ENCODE results near the gene FBXO15. TPM values are rescaled to one million over a fixed set of nuclear protein-coding genes. Genes with fewer than 3 reads are reported as not detected.
A peak's percentile ranks its signal among the peaks of the same experiment; 100 is the strongest.

The FBXO15 gene
- total and polyA plus RNA-seq, 2 of the 13 experiments (the other 11 are each of a cell fraction or from before 2014, with no cell fraction given), result 0.09 to 0.12 TPM

DNA sequence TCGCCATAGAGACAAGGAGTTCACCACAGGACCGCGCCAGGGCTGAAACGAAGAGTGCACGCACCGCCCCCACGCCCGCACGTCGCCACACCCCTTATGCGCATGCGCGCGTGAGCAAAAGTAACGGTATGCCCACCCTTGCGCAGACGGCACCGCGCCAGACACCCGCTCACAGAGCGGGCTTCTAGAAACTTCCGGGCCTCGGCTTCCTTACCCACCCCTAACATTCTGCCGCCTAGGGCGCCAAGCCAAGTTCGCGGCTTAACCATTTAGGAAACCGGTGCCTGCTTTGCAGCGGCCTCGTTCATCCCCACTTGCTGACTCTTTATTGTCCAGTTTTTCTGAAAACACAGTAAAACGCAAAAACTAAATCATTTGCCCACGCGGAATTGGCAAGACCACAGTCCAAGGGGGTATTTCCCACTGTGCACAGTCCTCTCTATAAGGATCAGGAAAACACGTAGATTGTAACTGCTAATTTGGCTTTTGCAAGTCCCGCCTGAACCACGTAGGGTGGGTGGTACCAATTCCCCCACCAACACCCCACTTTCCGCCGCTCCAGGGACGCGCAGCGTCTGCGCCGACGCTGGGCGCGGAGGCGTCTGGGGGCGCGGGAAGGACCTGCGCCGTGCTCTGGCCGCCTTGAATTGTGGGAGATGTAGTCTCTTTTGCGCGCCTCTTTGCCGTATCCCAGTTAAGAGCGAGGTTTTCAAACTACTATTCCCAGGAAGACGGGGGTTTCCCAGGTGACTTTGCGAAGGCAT is at the start of gene FBXO15, which contains the start of gene TIMM21 (continued):
- TF ChIP-seq ZNF841 (CRISPR knock-in tag; IDR thresholded peaks at IDR 0.05; ENCODE audit: borderline replicate concordance), result no peak
- TF ChIP-seq, protein P1, sequence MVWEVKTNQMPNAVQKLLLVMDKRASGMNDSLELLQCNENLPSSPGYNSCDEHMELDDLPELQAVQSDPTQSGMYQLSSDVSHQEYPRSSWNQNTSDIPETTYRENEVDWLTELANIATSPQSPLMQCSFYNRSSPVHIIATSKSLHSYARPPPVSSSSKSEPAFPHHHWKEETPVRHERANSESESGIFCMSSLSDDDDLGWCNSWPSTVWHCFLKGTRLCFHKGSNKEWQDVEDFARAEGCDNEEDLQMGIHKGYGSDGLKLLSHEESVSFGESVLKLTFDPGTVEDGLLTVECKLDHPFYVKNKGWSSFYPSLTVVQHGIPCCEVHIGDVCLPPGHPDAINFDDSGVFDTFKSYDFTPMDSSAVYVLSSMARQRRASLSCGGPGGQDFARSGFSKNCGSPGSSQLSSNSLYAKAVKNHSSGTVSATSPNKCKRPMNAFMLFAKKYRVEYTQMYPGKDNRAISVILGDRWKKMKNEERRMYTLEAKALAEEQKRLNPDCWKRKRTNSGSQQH (CRISPR knock-in tag; IDR thresholded peaks at IDR 0.05; ENCODE audit: low read depth), result peak; percentile 60; the same call in 1 of the 2 replicates
- 0 out of 2 replicates have a peak, but pooled peaks have one; percentile 68 for TF ChIP-seq SIN3A (IDR thresholded peaks at IDR 0.05; ENCODE audit: borderline replicate concordance, low read depth, low read length)
- no peak; the same call in 1 of the 2 replicates for TF ChIP-seq DPF2 (CRISPR knock-in tag; IDR thresholded peaks at IDR 0.05; ENCODE audit: borderline replicate concordance, low read depth)
- peak; percentile 97 for TF ChIP-seq CREM (IDR thresholded peaks at IDR 0.05)
- TF ChIP-seq CREM (CRISPR knock-in tag; IDR thresholded peaks at IDR 0.05), result 0 out of 2 replicates have a peak, but pooled peaks have one; percentile 26
- 0 out of 2 replicates have a peak, but pooled peaks have one; percentile 58 for TF ChIP-seq ZMYM4 (CRISPR knock-in tag; IDR thresholded peaks at IDR 0.05)
- TF ChIP-seq PHF8 (CRISPR knock-in tag; IDR thresholded peaks at IDR 0.05), result peak; percentile 69
- TF ChIP-seq CC2D1A (CRISPR knock-in tag; IDR thresholded peaks at IDR 0.05), result 0 out of 2 replicates have a peak, but pooled peaks have one; percentile 18
- 0 out of 2 replicates have a peak, but pooled peaks have one; percentile 22 for TF ChIP-seq CBX5 (CRISPR knock-in tag; IDR thresholded peaks at IDR 0.05; ENCODE audit: borderline replicate concordance)
- TF ChIP-seq ZBTB7B (CRISPR knock-in tag; IDR thresholded peaks at IDR 0.05), result peak; percentile 46
- no peak for TF ChIP-seq ZNF615 (CRISPR knock-in tag; IDR thresholded peaks at IDR 0.05; ENCODE audit: borderline replicate concordance)
- TF ChIP-seq TBL1XR1 (IDR thresholded peaks at IDR 0.05; ENCODE audit: borderline replicate concordance, low read length, partially characterized antibody), result peak; percentile 71
- peak; percentile 11; the same call in 1 of the 2 replicates for TF ChIP-seq HNF4A (CRISPR knock-in tag; IDR thresholded peaks at IDR 0.05)
- TF ChIP-seq ELF1 (CRISPR knock-in tag; IDR thresholded peaks at IDR 0.05), result peak; percentile 16; the same call in 1 of the 2 replicates
- TF ChIP-seq SIN3B (IDR thresholded peaks at IDR 0.05; ENCODE audit: low read length), result peak; percentile 81
- TF ChIP-seq ELF3 (CRISPR knock-in tag; IDR thresholded peaks at IDR 0.05), result peak; percentile 57; the same call in 1 of the 2 replicates
- no peak for TF ChIP-seq ZNF546 (CRISPR knock-in tag; conservative IDR thresholded peaks at IDR 0.05)
- TF ChIP-seq, protein P2, sequence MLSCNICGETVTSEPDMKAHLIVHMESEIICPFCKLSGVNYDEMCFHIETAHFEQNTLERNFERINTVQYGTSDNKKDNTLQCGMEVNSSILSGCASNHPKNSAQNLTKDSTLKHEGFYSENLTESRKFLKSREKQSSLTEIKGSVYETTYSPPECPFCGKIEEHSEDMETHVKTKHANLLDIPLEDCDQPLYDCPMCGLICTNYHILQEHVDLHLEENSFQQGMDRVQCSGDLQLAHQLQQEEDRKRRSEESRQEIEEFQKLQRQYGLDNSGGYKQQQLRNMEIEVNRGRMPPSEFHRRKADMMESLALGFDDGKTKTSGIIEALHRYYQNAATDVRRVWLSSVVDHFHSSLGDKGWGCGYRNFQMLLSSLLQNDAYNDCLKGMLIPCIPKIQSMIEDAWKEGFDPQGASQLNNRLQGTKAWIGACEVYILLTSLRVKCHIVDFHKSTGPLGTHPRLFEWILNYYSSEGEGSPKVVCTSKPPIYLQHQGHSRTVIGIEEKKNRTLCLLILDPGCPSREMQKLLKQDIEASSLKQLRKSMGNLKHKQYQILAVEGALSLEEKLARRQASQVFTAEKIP (CRISPR knock-in tag; IDR thresholded peaks at IDR 0.05; ENCODE audit: borderline replicate concordance), result no peak
- TF ChIP-seq, protein P3, sequence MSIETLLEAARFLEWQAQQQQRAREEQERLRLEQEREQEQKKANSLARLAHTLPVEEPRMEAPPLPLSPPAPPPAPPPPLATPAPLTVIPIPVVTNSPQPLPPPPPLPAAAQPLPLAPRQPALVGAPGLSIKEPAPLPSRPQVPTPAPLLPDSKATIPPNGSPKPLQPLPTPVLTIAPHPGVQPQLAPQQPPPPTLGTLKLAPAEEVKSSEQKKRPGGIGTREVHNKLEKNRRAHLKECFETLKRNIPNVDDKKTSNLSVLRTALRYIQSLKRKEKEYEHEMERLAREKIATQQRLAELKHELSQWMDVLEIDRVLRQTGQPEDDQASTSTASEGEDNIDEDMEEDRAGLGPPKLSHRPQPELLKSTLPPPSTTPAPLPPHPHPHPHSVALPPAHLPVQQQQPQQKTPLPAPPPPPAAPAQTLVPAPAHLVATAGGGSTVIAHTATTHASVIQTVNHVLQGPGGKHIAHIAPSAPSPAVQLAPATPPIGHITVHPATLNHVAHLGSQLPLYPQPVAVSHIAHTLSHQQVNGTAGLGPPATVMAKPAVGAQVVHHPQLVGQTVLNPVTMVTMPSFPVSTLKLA (IDR thresholded peaks at IDR 0.05), result peak; percentile 34; the same call in 1 of the 2 replicates
- TF ChIP-seq ZFY (CRISPR knock-in tag; IDR thresholded peaks at IDR 0.05), result peak; percentile 77
- TF ChIP-seq ZNF224 (CRISPR knock-in tag; IDR thresholded peaks at IDR 0.05), result no peak
- TF ChIP-seq FOXC1 (CRISPR knock-in tag; IDR thresholded peaks at IDR 0.05; ENCODE audit: borderline replicate concordance), result peak; percentile 94
- no peak for TF ChIP-seq ZNF160 (CRISPR knock-in tag; IDR thresholded peaks at IDR 0.05)
- peak; percentile 99 for TF ChIP-seq GATAD1 (CRISPR knock-in tag; IDR thresholded peaks at IDR 0.05)
- peak; percentile 85 for TF ChIP-seq POLR2AphosphoS5 (IDR thresholded peaks at IDR 0.05; ENCODE audit: low read depth, low read length)
- TF ChIP-seq ZNF34 (CRISPR knock-in tag; IDR thresholded peaks at IDR 0.05; ENCODE audit: borderline replicate concordance), result 0 out of 2 replicates have a peak, but pooled peaks have one; percentile 68
